HG03460 (cell line): ENCODE measurements around the gene PRKD3.

Source experiments
- ATAC-seq: cut with Tn5 transposase; IDR thresholded peaks from one replicate; pipeline ENCODE4 v1.9.1; 2021; ENCODE audit not compliant: unreplicated experiment

The PRKD3 gene

GRCh38 chr2:37324786-37325624 is at the start of gene PRKD3:
Gene PRKD3, minus strand, starts transcription at chr2:37324833. Its CDS starts 8,309 bp downstream, at chr2:37316524.
- ATAC-seq = peak; percentile 70

GRCh38 chr2:37372000-37372399 is 47.4 kb upstream of the PRKD3 start:
- ATAC-seq = no peak

GRCh38 chr2:37370666-37371065 is 46.0 kb upstream of the PRKD3 start:
- ATAC-seq = no peak

DNA sequence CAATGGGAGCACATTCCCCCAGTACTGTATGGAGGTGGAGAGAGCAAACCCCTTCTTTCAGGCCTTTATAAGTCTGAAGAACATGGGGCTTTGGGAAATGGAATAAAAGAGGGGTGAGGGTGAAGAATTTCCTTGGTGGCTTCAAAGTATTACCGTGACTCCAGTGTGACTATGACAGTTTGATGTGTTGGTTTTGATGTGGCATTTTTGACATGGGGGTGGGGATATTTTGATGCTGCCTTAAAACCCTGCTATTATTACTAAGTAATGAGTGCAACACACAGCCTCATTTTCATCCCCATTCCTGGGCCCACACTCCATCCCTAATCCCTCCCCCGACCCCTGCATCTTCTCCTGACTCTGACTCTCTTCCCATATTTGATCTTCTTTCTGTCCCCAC is 43.4 kb upstream of the PRKD3 start:
- ATAC-seq = no peak

DNA sequence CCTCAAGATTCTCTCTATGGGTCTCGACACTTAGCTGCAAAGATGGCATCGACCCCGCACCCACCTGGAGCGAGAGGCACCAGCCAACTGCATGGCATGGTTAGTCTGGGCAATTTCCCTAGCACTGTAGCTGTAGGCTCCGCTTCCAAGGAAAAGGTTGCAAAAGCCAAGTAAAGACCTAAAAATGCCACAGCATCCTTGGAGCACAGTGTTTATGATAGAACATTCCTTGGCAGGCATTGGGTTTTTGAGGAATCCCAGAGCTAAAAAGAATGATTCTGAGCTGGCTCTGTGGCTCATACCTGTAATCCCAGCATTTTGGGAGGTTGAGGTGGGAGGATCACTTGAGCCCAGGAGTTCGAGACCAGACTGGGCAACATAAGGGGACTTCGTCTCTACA is 42.7 kb upstream of the PRKD3 start:
- no peak for ATAC-seq

GRCh38 chr2:37366773-37367172 is 42.1 kb upstream of the PRKD3 start:
- no peak for ATAC-seq

- peak; percentile 84 for ATAC-seq
Measured at GRCh38 chr2:37365669-37366068, 41.0 kb upstream of the PRKD3 start.

GRCh38 chr2:37364351-37364750 is 39.7 kb upstream of the PRKD3 start:
- no peak for ATAC-seq

- ATAC-seq = no peak
Measured at GRCh38 chr2:37361994-37362698, 37.5 kb upstream of the PRKD3 start.

DNA sequence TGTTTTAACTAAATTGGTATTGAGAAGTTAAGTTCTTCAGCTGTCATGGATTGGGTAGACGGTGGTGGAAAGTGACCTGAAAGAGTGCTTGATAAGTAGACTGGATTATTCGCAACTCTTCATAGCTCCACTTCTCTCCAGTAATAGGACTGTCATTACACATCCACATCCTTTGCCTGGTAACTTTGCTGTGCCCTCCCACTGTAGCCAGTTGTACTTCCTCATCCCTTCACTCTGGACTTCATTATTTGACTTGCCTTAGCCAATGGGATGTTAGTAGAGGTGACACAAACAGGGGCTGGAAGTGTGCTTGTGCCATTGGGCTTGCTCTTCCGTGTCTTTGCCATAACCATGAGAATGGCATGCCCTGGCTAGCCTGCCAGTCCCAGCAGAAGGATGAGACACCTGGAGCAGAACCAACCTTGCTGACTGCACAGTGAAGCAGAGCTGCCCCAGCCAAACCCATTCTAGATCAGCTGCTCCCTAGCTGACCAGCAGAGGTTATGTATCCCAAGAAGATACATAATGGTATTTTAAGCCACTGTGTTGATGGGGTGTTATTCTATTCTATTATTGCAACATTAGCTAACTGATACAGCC is 36.7 kb upstream of the PRKD3 start:
- ATAC-seq = no peak

- ATAC-seq = no peak
Measured at GRCh38 chr2:37358466-37358865, 33.8 kb upstream of the PRKD3 start.

DNA sequence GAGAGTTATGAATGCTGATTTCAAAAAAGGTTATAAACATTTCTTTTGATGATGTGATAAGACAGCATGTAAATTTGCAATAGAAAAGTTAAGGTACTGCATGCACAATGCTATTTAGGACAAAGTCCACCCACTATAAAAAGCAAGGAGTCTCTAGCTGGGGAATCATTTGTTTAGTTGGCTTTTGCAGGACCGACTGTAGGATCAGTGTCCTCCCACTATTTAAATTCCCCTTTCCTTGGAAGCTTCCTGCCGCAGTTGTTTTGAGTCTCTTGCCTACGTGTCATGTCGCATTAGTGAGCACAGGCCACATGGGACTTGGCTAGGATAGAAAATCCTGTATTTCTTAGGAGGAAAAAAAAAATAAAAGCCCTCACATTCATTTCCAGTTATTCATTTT is 32.9 kb upstream of the PRKD3 start:
- ATAC-seq = no peak

GRCh38 chr2:37357069-37357468 is 32.4 kb upstream of the PRKD3 start:
- ATAC-seq = no peak

DNA sequence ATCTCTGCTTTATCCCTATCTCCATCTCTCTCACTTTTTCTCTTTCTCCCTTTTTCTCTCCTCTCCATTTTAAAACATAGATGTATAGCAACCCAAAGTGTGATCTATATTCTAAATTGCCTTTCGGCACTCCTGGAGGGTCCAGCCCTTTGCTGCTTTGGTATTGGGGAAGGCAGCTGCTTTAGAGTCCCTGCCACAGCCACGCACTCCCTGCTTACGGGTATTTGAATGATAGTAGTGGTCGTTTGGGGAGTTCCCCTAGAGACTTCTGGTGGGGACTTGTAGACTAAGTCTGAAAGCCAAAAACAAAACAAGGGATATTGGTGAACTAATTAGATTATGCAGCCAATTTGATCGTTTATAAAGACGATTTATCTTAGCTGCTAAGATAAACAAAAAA is 31.7 kb upstream of the PRKD3 start:
- ATAC-seq = no peak

DNA sequence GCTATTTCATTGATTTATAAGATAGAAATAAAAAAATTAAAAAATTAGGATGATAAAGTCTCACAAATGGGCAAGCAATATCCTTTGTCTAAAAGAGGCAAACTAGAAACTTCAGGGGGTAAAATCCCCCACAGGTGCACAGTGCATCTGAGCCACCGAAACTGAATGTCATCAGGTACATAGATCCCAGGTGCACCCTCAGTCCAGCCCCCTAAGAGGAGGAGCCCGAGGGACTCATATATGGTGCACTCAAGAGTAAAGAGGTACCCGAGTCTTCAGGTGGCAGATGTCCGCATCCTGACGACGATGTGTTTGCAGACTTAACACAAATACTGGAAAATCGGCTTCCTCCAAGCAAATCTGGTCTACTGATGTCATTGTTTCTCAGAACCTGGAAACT is 31.1 kb upstream of the PRKD3 start:
- ATAC-seq = no peak

- ATAC-seq = no peak
Measured at GRCh38 chr2:37354531-37354930, 29.9 kb upstream of the PRKD3 start.

DNA sequence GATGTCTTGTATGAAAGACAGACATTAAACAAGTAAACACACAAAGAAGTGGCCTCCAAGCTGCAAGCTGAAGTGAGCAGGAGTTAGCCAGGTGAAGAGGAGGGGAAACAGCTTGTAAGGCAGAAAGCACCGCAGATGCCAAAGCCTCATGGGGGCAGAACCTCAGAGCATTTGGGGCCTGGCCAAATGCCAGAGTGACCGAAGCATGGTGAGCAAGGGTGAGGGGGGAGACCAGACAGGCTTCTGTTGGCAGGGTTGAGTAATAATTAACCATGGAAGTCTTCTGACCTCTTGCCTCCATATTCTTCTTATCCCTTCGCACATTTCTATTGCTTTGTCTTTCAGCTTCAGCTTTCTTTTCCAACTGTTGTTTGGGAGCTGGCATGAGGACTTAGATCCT is 25.4 kb upstream of the PRKD3 start:
- peak; percentile 73 for ATAC-seq

DNA sequence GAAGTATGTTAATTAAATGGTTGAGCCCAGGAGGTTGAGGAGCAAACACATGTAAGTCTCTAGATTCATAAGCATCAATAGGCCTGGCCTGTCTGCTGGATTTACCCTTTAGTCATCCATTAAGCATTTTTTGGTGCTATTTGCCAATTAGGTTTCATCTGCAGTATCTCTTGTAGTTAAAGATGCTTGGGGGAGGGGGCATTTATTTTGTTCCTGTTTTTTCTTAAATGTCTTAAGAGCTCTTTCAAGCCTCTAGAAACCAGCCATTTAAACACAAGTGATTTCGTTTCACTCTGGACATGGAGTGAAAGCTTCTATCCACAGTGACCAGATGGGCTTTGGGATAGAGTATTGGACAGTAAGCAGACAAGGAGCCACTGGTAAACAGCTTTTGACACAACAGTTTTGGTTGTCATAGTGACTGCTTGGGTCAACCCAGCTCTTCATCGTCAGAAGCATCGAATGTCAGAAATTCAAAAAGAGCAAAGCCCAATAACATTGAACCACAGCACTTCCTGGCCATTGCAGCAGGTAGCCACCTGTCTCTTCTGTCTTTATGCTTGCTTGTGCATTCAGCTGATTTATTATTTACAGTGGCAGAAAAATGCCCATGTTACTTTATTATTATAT is 24.7 kb upstream of the PRKD3 start:
- no peak for ATAC-seq

GRCh38 chr2:37348155-37348554 is 23.5 kb upstream of the PRKD3 start:
- ATAC-seq = no peak

DNA sequence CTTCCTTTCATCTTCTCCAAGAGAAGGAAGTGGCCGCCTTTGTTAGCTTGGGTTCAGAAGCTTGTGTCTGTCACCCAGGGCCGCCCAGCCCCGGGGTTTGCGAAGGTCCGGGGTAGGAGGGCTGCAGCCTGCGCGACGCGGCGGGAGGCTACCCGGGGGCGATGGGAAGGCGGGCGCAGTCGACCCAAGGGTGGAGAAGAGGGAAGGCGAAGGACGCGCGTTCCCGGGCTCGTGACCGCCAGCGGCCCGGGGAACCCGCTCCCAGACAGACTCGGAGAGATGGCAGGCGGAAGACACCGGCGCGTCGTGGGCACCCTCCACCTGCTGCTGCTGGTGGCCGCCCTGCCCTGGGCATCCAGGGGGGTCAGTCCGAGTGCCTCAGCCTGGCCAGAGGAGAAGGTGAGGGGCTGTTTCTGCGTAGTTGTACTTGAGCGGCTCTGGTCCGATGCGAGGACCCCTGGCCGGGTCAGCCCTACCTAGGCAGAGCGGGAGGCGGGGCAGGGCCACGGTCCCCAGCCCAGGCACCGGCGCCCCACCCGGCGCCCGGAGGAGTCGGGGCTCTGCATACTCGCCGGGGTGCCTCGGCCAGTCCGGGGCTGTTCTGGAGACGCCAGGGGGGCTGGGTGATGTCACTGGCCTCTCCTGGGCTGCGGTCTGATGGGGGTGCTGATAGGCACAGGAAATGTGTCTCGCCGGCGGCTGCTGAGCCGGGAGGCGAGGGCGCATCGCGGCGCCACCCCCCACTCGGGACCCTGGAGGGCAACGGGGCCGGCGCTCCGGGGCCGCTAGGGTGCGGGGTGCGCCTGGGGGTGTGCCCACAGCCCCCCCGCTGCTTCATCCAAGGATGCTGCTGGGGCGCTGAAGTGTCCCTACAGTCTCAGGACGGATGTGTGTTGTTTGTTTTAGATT is 20.1 kb upstream of the PRKD3 start, which contains the start of gene QPCT:
QPCT (plus strand) TSS at position 178 of the 909 bp plus-strand sequence; CDS start at position 280, 102 bp downstream.
- no peak for ATAC-seq
